ENCODE measurements around the gene ENTR1. TPM values are rescaled to one million over a fixed set of nuclear protein-coding genes. Genes with fewer than 3 reads are reported as not detected.

Gene ENTR1
- polyA plus RNA-seq, 3 donors = 3.3 to 60.0 (median 9.6) TPM

GRCh38 chr9:136412962-136413361 lies 2.5 kb upstream of the ENTR1 start:
- Mint-ChIP-seq H3K27me3 (ENCODE audit: low read depth in 3 of 3) (peaks cover 0 to 3% (median 0%) of the 10 kb centered on the region in 3 donors), H3K4me1 (peaks cover 26% of the 10 kb centered on the region), H3K9me3 (peaks cover 0 to 2% (median 0%) of the 10 kb centered on the region in 7 donors), H3K4me3 (no peak overlapping the region), H3K36me3 (peaks cover 48 to 64% of the 10 kb centered on the region in 2 donors), H3K27ac (peak overlapping the region in 4 of 7 donors; percentile 2 to 71 (median 16))
- Histone ChIP-seq H4K20me1 (ENCODE audit: insufficient read depth, low read length) (peaks cover 3% of the 10 kb centered on the region), H3K4me2 (replicated peaks; ENCODE audit: extremely low read depth, low read length, poor library complexity, severe bottlenecking) (no peak overlapping the region), H3K9ac (ENCODE audit: insufficient read depth, low read length, poor library complexity, severe bottlenecking) (no peak overlapping the region), H3K4me3 (replicated peaks in 1 of 3; ENCODE audit: low read depth in 2 of 3, low read length in 3 of 3) (no peak overlapping the region), H3K9me3 (replicated peaks in 1 of 2; ENCODE audit: control insufficient read depth in 1 of 2, insufficient read depth in 1 of 2, low read length in 2 of 2) (no peaks in the 10 kb centered on the region), H3K36me3 (replicated peaks in 1 of 2; ENCODE audit: control insufficient read depth in 1 of 2, insufficient read depth in 2 of 2, low read length in 2 of 2) (peaks cover 53 to 62% of the 10 kb centered on the region in 2 donors), H3K4me1 (ENCODE audit: control insufficient read depth in 1 of 2, insufficient read depth in 2 of 2, low read length in 2 of 2) (peaks cover 22 to 25% of the 10 kb centered on the region in 2 donors), H2AFZ (ENCODE audit: insufficient read depth, low read depth, low read length, poor library complexity, severe bottlenecking) (no peak overlapping the region), H3K27ac (ENCODE audit: low read depth in 1 of 2, low read length in 2 of 2) (no peak overlapping the region), H3K27me3 (ENCODE audit: control insufficient read depth in 2 of 2, insufficient read depth in 2 of 2, low read length in 2 of 2) (no peaks in the 10 kb centered on the region), H3K79me2 (ENCODE audit: insufficient read depth, low read length) (peaks cover 42% of the 10 kb centered on the region)
- 92% methylated on average over 9 of the region's 9 CpGs for WGBS (ENCODE audit: insufficient coverage)
- TF ChIP-seq, protein P1, sequence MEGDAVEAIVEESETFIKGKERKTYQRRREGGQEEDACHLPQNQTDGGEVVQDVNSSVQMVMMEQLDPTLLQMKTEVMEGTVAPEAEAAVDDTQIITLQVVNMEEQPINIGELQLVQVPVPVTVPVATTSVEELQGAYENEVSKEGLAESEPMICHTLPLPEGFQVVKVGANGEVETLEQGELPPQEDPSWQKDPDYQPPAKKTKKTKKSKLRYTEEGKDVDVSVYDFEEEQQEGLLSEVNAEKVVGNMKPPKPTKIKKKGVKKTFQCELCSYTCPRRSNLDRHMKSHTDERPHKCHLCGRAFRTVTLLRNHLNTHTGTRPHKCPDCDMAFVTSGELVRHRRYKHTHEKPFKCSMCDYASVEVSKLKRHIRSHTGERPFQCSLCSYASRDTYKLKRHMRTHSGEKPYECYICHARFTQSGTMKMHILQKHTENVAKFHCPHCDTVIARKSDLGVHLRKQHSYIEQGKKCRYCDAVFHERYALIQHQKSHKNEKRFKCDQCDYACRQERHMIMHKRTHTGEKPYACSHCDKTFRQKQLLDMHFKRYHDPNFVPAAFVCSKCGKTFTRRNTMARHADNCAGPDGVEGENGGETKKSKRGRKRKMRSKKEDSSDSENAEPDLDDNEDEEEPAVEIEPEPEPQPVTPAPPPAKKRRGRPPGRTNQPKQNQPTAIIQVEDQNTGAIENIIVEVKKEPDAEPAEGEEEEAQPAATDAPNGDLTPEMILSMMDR (IDR thresholded peaks at IDR 0.05) = no peak
- intact Hi-C loops (cut with micrococcal nuclease) = loop anchor here in 1 of 2 donors (5.0 kb wide), 1 partner anchor 51 kb away; the partner anchor contains the start of gene DNLZ
- no peak for DNase-seq

GRCh38 chr9:136411378-136411777 lies 964 bp upstream of the ENTR1 start:
- intact Hi-C loops (cut with micrococcal nuclease) = loop anchor here in 1 of 2 donors (5.0 kb wide), 1 partner anchor 49 kb away; the partner anchor contains the start of gene DNLZ
- H3K9me3 Mint-ChIP-seq = peaks cover 0 to 2% (median 0%) of the 10 kb centered on the region in 7 donors
- Histone ChIP-seq H3K9me3 (replicated peaks in 1 of 2; ENCODE audit: control insufficient read depth in 1 of 2, insufficient read depth in 1 of 2, low read length in 2 of 2) (no peaks in the 10 kb centered on the region), H3K36me3 (replicated peaks in 1 of 2; ENCODE audit: control insufficient read depth in 1 of 2, insufficient read depth in 2 of 2, low read length in 2 of 2) (peaks cover 53 to 62% of the 10 kb centered on the region in 2 donors), H2AFZ (ENCODE audit: insufficient read depth, low read depth, low read length, poor library complexity, severe bottlenecking) (no peak overlapping the region), H3K27ac (ENCODE audit: low read depth in 1 of 2, low read length in 2 of 2) (peak overlapping the region in 1 of 2 donors; percentile 96), H3K9ac (ENCODE audit: insufficient read depth, low read length, poor library complexity, severe bottlenecking) (peak overlapping the region; percentile 94), H4K20me1 (ENCODE audit: insufficient read depth, low read length) (peaks cover 3% of the 10 kb centered on the region), H3K79me2 (ENCODE audit: insufficient read depth, low read length) (peaks cover 42% of the 10 kb centered on the region), H3K4me1 (ENCODE audit: control insufficient read depth in 1 of 2, insufficient read depth in 2 of 2, low read length in 2 of 2) (peaks cover 22 to 25% of the 10 kb centered on the region in 2 donors), H3K27me3 (ENCODE audit: control insufficient read depth in 2 of 2, insufficient read depth in 2 of 2, low read length in 2 of 2) (no peaks in the 10 kb centered on the region), H3K4me3 (replicated peaks in 1 of 3; ENCODE audit: low read depth in 2 of 3, low read length in 3 of 3) (peak overlapping the region; percentile 42 to 99 (median 85)), H3K4me2 (replicated peaks; ENCODE audit: extremely low read depth, low read length, poor library complexity, severe bottlenecking) (peak overlapping the region; percentile 91)
- no peak for DNase-seq
- H3K27ac Mint-ChIP-seq = peak overlapping the region in 6 of 7 donors; percentile 91 to 98 (median 95)
- TF ChIP-seq, protein P1 (IDR thresholded peaks at IDR 0.05) = no peak
- H3K36me3 Mint-ChIP-seq = peaks cover 46 to 63% of the 10 kb centered on the region in 2 donors
- H3K4me3 Mint-ChIP-seq = peak overlapping the region; percentile 86 to 91
- H3K27me3 Mint-ChIP-seq (ENCODE audit: low read depth in 3 of 3) = peaks cover 0 to 3% (median 0%) of the 10 kb centered on the region in 3 donors
- 81% methylated on average over 3 of the region's 4 CpGs for WGBS (ENCODE audit: insufficient coverage)
- H3K4me1 Mint-ChIP-seq = peaks cover 26% of the 10 kb centered on the region

All from CD14-positive monocyte (primary cell).